ENCODE measurements around the gene CHML.

- TF ChIP-seq, protein P1, sequence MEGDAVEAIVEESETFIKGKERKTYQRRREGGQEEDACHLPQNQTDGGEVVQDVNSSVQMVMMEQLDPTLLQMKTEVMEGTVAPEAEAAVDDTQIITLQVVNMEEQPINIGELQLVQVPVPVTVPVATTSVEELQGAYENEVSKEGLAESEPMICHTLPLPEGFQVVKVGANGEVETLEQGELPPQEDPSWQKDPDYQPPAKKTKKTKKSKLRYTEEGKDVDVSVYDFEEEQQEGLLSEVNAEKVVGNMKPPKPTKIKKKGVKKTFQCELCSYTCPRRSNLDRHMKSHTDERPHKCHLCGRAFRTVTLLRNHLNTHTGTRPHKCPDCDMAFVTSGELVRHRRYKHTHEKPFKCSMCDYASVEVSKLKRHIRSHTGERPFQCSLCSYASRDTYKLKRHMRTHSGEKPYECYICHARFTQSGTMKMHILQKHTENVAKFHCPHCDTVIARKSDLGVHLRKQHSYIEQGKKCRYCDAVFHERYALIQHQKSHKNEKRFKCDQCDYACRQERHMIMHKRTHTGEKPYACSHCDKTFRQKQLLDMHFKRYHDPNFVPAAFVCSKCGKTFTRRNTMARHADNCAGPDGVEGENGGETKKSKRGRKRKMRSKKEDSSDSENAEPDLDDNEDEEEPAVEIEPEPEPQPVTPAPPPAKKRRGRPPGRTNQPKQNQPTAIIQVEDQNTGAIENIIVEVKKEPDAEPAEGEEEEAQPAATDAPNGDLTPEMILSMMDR (tag by site-specific recombination; IDR thresholded peaks at IDR 0.05): no peak
- TF ChIP-seq ZNF549 (tag by site-specific recombination; IDR thresholded peaks at IDR 0.05) (no peak), ZNF530 (tag by site-specific recombination; IDR thresholded peaks at IDR 0.05; ENCODE audit: low read depth) (no peak), REST (tag by site-specific recombination; IDR thresholded peaks at IDR 0.05) (no peak), ZNF184 (tag by site-specific recombination; IDR thresholded peaks at IDR 0.05) (no peak), REPIN1 (tag by site-specific recombination; IDR thresholded peaks at IDR 0.05; ENCODE audit: low read depth) (no peak), IKZF3 (tag by site-specific recombination; IDR thresholded peaks at IDR 0.05) (no peak), ZNF501 (tag by site-specific recombination; IDR thresholded peaks at IDR 0.05) (no peak), ZNF488 (tag by site-specific recombination; IDR thresholded peaks at IDR 0.05) (no peak), ZNF76 (tag by site-specific recombination; IDR thresholded peaks at IDR 0.05; ENCODE audit: borderline replicate concordance, low read depth) (no peak), ZNF24 (tag by site-specific recombination; IDR thresholded peaks at IDR 0.05) (no peak), PRDM4 (tag by site-specific recombination; IDR thresholded peaks at IDR 0.05) (no peak), ZBTB17 (tag by site-specific recombination; IDR thresholded peaks at IDR 0.05) (no peak)
Observed at GRCh38 chr1:241648159-241648558, 8.0 kb upstream of the CHML start.

Measured in HEK293 (cell line).